Putamen (tissue), 1 donor: ENCODE results near the gene KRTDAP.

Source experiments
- DNase-seq: peaks from one replicate; pipeline ENCODE4 v3.0.0-alpha.2; 2016; ENCODE audit warnings: low spot score

The KRTDAP gene

GRCh38 chr19:35451338-35452096 is 38.7 kb downstream of the KRTDAP start:
- DNase-seq = no peak

- DNase-seq = no peak
Observed at GRCh38 chr19:35449359-35450043, 40.8 kb downstream of the KRTDAP start.

GRCh38 chr19:35447606-35448469 is 42.4 kb downstream of the KRTDAP start, which contains the start of gene FFAR2:
Gene FFAR2 (plus strand): TSS chr19:35448257. CDS start chr19:35449715, 1,458 bp downstream.
- no peak for DNase-seq

- no peak for DNase-seq
Observed at GRCh38 chr19:35445826-35446593, 44.3 kb downstream of the KRTDAP start.

GRCh38 chr19:35444735-35445134 is 45.5 kb downstream of the KRTDAP start:
- no peak for DNase-seq

- no peak for DNase-seq
Observed at GRCh38 chr19:35442091-35442490, 48.2 kb downstream of the KRTDAP start.

- DNase-seq = no peak
Observed at GRCh38 chr19:35439921-35440320, 50.3 kb downstream of the KRTDAP start.

- no peak for DNase-seq
Observed at GRCh38 chr19:35438527-35438926, 51.7 kb downstream of the KRTDAP start.

GRCh38 chr19:35438096-35438495 is 52.2 kb downstream of the KRTDAP start:
- no peak for DNase-seq

GRCh38 chr19:35437406-35437951 is 52.8 kb downstream of the KRTDAP start:
- no peak for DNase-seq
